ENCODE measurements around the gene ADARB2.

GRCh38 chr10:1293157-1293556 lies 444.2 kb downstream of the ADARB2 start:
- TF ChIP-seq POLR2A (IDR thresholded peaks at IDR 0.05; ENCODE audit: low read depth, low read length) (no peak), POLR2AphosphoS5 (IDR thresholded peaks at IDR 0.05; ENCODE audit: low read depth, low read length) (no peak)
